ENCODE data around the gene NDUFS7. TPM values are rescaled to one million over a fixed set of nuclear protein-coding genes. Genes with fewer than 3 reads are reported as not detected.
A peak's percentile ranks its signal among the peaks of the same experiment; 100 is the strongest.

Gene NDUFS7
- total and polyA plus RNA-seq, 9 of the 15 experiments (the other 6 are each of a cell fraction or from before 2014, with no cell fraction given): 6.0 to 271 (median 60.6) TPM

DNA sequence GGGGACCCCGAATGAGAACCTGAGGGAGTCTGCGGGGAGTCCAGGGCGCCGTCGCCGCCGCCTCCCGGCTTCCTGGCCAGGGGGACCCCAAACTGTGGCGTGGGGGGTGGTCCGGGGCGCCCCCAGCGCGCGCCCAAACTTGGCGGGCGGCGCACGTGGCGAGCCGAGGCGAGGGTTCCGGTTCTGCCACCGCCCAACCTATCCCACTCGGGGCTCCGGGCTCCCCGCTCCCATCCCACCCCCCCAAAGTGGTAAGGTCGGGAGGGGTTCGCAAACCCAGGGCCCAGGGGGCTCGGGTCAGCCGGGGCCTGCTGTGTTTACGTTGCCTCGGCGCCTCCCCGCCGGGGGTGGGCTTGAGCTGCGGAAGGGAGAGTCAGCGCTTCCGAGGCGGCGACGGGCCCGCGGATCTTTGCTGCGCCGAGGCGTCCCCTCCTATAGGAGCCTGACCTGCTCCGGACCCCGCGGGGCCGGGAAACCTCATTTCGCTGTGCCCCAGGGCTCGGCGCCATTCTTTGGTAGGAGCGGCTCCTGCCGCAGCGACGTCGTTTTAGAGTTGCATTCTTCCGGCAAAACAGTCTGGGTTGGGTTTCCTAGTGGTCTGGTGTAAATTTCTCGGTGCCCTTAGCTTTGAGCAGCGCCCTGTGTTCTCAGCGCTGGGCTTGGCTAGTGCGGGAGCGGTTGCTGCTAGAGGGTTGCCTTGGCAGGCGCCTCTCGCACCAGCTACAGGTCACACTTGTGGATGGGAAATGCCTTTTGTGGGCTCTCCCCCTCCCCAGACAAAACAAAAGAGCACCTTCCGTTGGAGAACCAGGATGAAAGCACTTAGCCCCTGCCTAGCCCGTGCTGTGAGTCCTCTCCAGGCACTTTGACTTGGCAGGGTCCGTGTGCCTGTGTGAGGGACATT lies 24.8 kb downstream of the NDUFS7 start (continued):
- TF ChIP-seq, protein P1, sequence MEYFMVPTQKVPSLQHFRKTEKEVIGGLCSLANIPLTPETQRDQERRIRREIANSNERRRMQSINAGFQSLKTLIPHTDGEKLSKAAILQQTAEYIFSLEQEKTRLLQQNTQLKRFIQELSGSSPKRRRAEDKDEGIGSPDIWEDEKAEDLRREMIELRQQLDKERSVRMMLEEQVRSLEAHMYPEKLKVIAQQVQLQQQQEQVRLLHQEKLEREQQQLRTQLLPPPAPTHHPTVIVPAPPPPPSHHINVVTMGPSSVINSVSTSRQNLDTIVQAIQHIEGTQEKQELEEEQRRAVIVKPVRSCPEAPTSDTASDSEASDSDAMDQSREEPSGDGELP (CRISPR knock-in tag; IDR thresholded peaks at IDR 0.05; ENCODE audit: borderline replicate concordance): peak; percentile 39; the same call in 1 of the 2 replicates
- TF ChIP-seq, protein P2, sequence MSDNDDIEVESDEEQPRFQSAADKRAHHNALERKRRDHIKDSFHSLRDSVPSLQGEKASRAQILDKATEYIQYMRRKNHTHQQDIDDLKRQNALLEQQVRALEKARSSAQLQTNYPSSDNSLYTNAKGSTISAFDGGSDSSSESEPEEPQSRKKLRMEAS (CRISPR knock-in tag; IDR thresholded peaks at IDR 0.05): peak; percentile 87
- no peak for TF ChIP-seq RFX1 (IDR thresholded peaks at IDR 0.05)
- TF ChIP-seq, protein P3, sequence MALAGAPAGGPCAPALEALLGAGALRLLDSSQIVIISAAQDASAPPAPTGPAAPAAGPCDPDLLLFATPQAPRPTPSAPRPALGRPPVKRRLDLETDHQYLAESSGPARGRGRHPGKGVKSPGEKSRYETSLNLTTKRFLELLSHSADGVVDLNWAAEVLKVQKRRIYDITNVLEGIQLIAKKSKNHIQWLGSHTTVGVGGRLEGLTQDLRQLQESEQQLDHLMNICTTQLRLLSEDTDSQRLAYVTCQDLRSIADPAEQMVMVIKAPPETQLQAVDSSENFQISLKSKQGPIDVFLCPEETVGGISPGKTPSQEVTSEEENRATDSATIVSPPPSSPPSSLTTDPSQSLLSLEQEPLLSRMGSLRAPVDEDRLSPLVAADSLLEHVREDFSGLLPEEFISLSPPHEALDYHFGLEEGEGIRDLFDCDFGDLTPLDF (CRISPR knock-in tag; IDR thresholded peaks at IDR 0.05): no peak
- no peak for TF ChIP-seq TCF3 (CRISPR knock-in tag; IDR thresholded peaks at IDR 0.05)
- TF ChIP-seq YY1 (IDR thresholded peaks at IDR 0.05; ENCODE audit: borderline replicate concordance in 1 of 3, control insufficient read depth in 1 of 3, extremely low read depth in 1 of 3, insufficient read depth in 3 of 3, insufficient read length in 1 of 3, insufficient replicate concordance in 2 of 3, low read depth in 1 of 3, low read length in 2 of 3): peak in 1 of 3 experiments; percentile 55
- TF ChIP-seq ZBTB17 (CRISPR knock-in tag; IDR thresholded peaks at IDR 0.05): no peak
- no peak for TF ChIP-seq KDM4B (IDR thresholded peaks at IDR 0.05; ENCODE audit: borderline replicate concordance in 2 of 2, low read depth in 1 of 2)
- TF ChIP-seq ZFPM2 (CRISPR knock-in tag; IDR thresholded peaks at IDR 0.05): no peak
- TF ChIP-seq, protein P4, sequence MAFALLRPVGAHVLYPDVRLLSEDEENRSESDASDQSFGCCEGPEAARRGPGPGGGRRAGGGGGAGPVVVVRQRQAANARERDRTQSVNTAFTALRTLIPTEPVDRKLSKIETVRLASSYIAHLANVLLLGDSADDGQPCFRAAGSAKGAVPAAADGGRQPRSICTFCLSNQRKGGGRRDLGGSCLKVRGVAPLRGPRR (CRISPR knock-in tag; IDR thresholded peaks at IDR 0.05): no peak
- no peak for TF ChIP-seq ZEB2 (IDR thresholded peaks at IDR 0.05)
- no peak for TF ChIP-seq CHD4 (IDR thresholded peaks at IDR 0.05; ENCODE audit: insufficient read depth, insufficient replicate concordance, low read depth, low read length, poor library complexity, severe bottlenecking)
- TF ChIP-seq NFIC (IDR thresholded peaks at IDR 0.05): no peak
- no peak for TF ChIP-seq ZNF431 (CRISPR knock-in tag; IDR thresholded peaks at IDR 0.05)
- TF ChIP-seq EP400 (IDR thresholded peaks at IDR 0.05): peak; percentile 67; the same call in 1 of the 2 replicates
- no peak for TF ChIP-seq POLR2A (conservative IDR thresholded peaks at IDR 0.05)
- TF ChIP-seq, protein P5, sequence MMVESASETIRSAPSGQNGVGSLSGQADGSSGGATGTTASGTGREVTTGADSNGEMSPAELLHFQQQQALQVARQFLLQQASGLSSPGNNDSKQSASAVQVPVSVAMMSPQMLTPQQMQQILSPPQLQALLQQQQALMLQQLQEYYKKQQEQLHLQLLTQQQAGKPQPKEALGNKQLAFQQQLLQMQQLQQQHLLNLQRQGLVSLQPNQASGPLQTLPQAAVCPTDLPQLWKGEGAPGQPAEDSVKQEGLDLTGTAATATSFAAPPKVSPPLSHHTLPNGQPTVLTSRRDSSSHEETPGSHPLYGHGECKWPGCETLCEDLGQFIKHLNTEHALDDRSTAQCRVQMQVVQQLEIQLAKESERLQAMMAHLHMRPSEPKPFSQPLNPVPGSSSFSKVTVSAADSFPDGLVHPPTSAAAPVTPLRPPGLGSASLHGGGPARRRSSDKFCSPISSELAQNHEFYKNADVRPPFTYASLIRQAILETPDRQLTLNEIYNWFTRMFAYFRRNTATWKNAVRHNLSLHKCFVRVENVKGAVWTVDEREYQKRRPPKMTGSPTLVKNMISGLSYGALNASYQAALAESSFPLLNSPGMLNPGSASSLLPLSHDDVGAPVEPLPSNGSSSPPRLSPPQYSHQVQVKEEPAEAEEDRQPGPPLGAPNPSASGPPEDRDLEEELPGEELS (CRISPR knock-in tag; IDR thresholded peaks at IDR 0.05; ENCODE audit: borderline replicate concordance): no peak
- no peak for TF ChIP-seq ZNF785 (CRISPR knock-in tag; IDR thresholded peaks at IDR 0.05)
- no peak for TF ChIP-seq FOS (IDR thresholded peaks at IDR 0.05; ENCODE audit: extremely low read depth, insufficient read length)
- TF ChIP-seq TFAM (CRISPR knock-in tag; conservative IDR thresholded peaks at IDR 0.05): no peak
- peak; percentile 59 for TF ChIP-seq PRPF4 (IDR thresholded peaks at IDR 0.05; ENCODE audit: insufficient read depth, low read depth, low read length, poor library complexity, severe bottlenecking)
- TF ChIP-seq ZNF445 (CRISPR knock-in tag; IDR thresholded peaks at IDR 0.05; ENCODE audit: low read depth): no peak
- TF ChIP-seq ZNF316 (IDR thresholded peaks at IDR 0.05): no peak
- TF ChIP-seq SOX6 (IDR thresholded peaks at IDR 0.05): no peak
